Inferior parietal cortex (tissue), 1 donor: Measurements from ENCODE around the gene DLEC1.
A peak's percentile ranks its signal among the peaks of the same experiment; 100 is the strongest.

ENCODE experiments used
- DNase-seq: peaks from one replicate; pipeline ENCODE4 v3.0.0-alpha.2; 2016; ENCODE audit errors: extremely low spot score

DLEC1 gene

GRCh38 chr3:38039101-38039898 is at the start of gene DLEC1:
Gene DLEC1, plus strand, starts transcription at chr3:38039208. Its CDS starts 18 bp downstream, at chr3:38039226.
- no peak for DNase-seq

- no peak for DNase-seq
Observed at GRCh38 chr3:37989821-37990480, 49.1 kb upstream of the DLEC1 start.

- DNase-seq: no peak
Observed at GRCh38 chr3:37990527-37990926, 48.5 kb upstream of the DLEC1 start, which contains the start of gene VILL. Gene VILL, plus strand, starts transcription at chr3:37990786. Its CDS starts 2,887 bp downstream, at chr3:37993673.

- DNase-seq: no peak
Observed at GRCh38 chr3:37991109-37991508, 47.9 kb upstream of the DLEC1 start.

GRCh38 chr3:37991823-37992222 is 47.2 kb upstream of the DLEC1 start:
- DNase-seq: no peak

GRCh38 chr3:37992271-37993066 is 46.5 kb upstream of the DLEC1 start:
- DNase-seq: no peak

- DNase-seq: no peak
Observed at GRCh38 chr3:37993067-37993455, 45.9 kb upstream of the DLEC1 start.

- no peak for DNase-seq
Observed at GRCh38 chr3:37993460-37993819, 45.6 kb upstream of the DLEC1 start.

- peak; percentile 63 for DNase-seq
Observed at GRCh38 chr3:37993820-37994638, 45.0 kb upstream of the DLEC1 start.

GRCh38 chr3:37994639-37994972 is 44.4 kb upstream of the DLEC1 start:
- no peak for DNase-seq

- DNase-seq: no peak
Observed at GRCh38 chr3:37995652-37996641, 43.1 kb upstream of the DLEC1 start.

- DNase-seq: peak; percentile 79
Observed at GRCh38 chr3:37996785-37997301, 42.2 kb upstream of the DLEC1 start.

- no peak for DNase-seq
Observed at GRCh38 chr3:37997342-37997741, 41.7 kb upstream of the DLEC1 start.

- no peak for DNase-seq
Observed at GRCh38 chr3:37997791-37998370, 41.1 kb upstream of the DLEC1 start.

- DNase-seq: no peak
Observed at GRCh38 chr3:37999836-38000235, 39.2 kb upstream of the DLEC1 start.

GRCh38 chr3:38000242-38000916 is 38.6 kb upstream of the DLEC1 start:
- no peak for DNase-seq

- DNase-seq: no peak
Observed at GRCh38 chr3:38000965-38001455, 38.0 kb upstream of the DLEC1 start.

- no peak for DNase-seq
Observed at GRCh38 chr3:38001456-38002081, 37.4 kb upstream of the DLEC1 start.
